ENCODE data around the gene PTPMT1.

DNA sequence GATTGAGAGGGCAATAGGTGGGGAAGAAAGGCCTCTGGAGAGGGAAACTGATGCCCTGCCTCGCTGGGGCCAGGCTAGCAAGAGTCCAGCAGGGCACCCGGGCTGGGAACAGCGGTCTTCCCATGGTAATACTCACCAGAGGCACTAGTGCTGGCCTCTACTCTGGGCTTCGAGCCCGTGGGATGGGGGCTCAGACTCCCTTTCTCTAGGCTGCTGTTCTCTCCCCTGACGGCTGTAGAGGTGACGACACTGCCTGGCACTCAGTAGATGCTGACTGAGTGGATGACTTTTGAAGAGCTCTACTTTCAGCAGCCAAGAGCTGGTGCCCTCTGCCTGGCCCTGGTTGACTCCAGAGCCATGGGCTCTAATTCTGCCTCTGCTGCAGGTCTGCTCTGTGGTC, 29.6 kb downstream of the PTPMT1 start:
- TF ChIP-seq, protein P1, sequence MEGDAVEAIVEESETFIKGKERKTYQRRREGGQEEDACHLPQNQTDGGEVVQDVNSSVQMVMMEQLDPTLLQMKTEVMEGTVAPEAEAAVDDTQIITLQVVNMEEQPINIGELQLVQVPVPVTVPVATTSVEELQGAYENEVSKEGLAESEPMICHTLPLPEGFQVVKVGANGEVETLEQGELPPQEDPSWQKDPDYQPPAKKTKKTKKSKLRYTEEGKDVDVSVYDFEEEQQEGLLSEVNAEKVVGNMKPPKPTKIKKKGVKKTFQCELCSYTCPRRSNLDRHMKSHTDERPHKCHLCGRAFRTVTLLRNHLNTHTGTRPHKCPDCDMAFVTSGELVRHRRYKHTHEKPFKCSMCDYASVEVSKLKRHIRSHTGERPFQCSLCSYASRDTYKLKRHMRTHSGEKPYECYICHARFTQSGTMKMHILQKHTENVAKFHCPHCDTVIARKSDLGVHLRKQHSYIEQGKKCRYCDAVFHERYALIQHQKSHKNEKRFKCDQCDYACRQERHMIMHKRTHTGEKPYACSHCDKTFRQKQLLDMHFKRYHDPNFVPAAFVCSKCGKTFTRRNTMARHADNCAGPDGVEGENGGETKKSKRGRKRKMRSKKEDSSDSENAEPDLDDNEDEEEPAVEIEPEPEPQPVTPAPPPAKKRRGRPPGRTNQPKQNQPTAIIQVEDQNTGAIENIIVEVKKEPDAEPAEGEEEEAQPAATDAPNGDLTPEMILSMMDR (IDR thresholded peaks at IDR 0.05), result no peak
- no peak for TF ChIP-seq POLR2A (IDR thresholded peaks at IDR 0.05)
